Measurements from ENCODE around the gene CELF5.

DNA sequence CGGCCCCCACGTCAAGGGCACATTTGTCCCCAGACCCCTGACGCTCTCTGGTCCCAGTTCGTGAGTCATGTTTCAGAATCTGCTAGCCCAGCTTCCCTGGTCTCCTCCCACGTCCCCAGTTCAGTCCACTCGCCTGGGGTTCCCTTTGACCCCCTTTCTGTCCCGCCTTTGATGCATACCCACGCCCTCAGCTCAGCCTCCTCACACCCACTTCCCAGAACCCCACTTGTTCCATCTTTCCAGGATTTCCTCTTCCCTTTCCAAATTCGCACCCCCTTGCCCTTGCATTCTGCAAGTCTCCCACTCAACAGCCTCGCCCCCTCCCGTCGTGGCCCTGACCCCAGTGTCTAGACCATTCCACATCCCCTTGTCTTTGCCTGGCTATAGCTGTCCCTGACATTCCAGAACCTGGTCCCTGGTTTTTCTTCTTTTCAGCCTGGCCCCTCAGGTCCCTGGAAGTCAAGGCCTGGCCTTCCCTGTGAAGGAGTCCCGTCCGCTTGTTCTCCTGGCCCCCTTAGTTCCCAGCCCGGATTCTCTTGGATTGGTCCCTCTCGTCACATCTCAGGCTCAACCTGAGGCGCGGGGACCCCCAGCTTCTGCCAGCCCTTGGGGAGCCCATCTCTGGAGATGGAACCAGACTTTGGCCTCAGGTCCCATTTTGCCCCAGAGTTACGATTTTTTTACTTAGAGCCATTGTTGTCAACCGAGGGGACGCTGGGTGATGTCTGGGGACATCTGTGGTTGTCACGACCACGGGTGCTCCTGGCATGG, 37.4 kb upstream of the CELF5 start:
- TF ChIP-seq EZH2 (IDR thresholded peaks at IDR 0.05; ENCODE audit: insufficient read depth, poor library complexity, severe bottlenecking) (no peak), EZH2phosphoT487 (IDR thresholded peaks at IDR 0.05; ENCODE audit: insufficient read depth, low read depth) (no peak)

All from GM23248 (cell line).